Neural cell (in vitro differentiated cells): ENCODE results near the gene MAN2A2. TPM values are rescaled to one million over a fixed set of nuclear protein-coding genes. Genes with fewer than 3 reads are reported as not detected.
"Not testable (repeated sequence)": the region's sequence is repeated elsewhere in the genome, so short reads cannot be mapped to it uniquely, and the experiment has no call there.

Experiments used
- H2AFZ ChIP-seq: fragments of 200-600, 300-800 bp; sonication (generic), shearing (Covaris generic); 2 replicates; pipeline ENCODE4 v1.6.0; 2014; ENCODE audit warnings: low read depth, mild to moderate bottlenecking, antibody characterized with exemption, low read length, moderate library complexity
- H3F3A ChIP-seq: fragments of 200-600 bp; shearing (Covaris generic); 2 replicates; pipeline ENCODE4 v1.6.1; 2016; ENCODE audit warnings: mild to moderate bottlenecking, moderate library complexity, mixed read lengths, antibody characterized with exemption, low read length; ENCODE audit not compliant: insufficient read depth, poor library complexity, severe bottlenecking
- H3K27ac ChIP-seq: fragments of 200-600, 300-800 bp; sonication (generic), shearing (Covaris generic); 2 replicates; pipeline ENCODE4 v1.5.1; 2014; ENCODE audit warnings: mild to moderate bottlenecking, low read length, moderate library complexity
- H3K27me3 ChIP-seq: fragments of 300-800, 200-600 bp; sonication (generic), shearing (Covaris generic); 2 replicates; pipeline ENCODE4 v1.6.0; 2014; ENCODE audit warnings: mild to moderate bottlenecking, low read depth, low read length, moderate library complexity; ENCODE audit not compliant: insufficient read depth
- H3K36me3 ChIP-seq: fragments of 300-800, 200-600 bp; sonication (generic), shearing (Covaris generic); 2 replicates; pipeline ENCODE4 v1.5.1; 2014; ENCODE audit warnings: mild to moderate bottlenecking, antibody characterized with exemption, low read length, moderate library complexity; ENCODE audit not compliant: insufficient read depth
- H3K4me2 ChIP-seq: fragments of 300-800, 200-600 bp; sonication (generic), shearing (Covaris generic); 2 replicates; pipeline ENCODE4 v1.6.0; 2014; ENCODE audit warnings: mild to moderate bottlenecking, low read length
- H3K4me3 ChIP-seq: fragments of 300-800, 200-600 bp; sonication (generic), shearing (Covaris generic); 2 replicates; pipeline ENCODE4 v1.5.1; 2014; ENCODE audit warnings: mild to moderate bottlenecking, low read length, moderate library complexity
- H3K79me2 ChIP-seq: fragments of 200-600 bp; shearing (Covaris generic); replicated peaks from 2 replicates; pipeline ENCODE4 v1.6.0; 2014; ENCODE audit warnings: mild to moderate bottlenecking, low read length, moderate library complexity; ENCODE audit not compliant: insufficient read depth
- H3K9ac ChIP-seq: fragments of 300-800, 200-600 bp; sonication (generic), shearing (Covaris generic); 2 replicates; pipeline ENCODE4 v1.6.1; 2016; ENCODE audit warnings: mild to moderate bottlenecking, low read length, mixed read lengths
- H3K9me2 ChIP-seq: fragments of 200-600 bp; shearing (Covaris generic); 2 replicates; pipeline ENCODE4 v1.6.1; 2016; ENCODE audit warnings: mild to moderate bottlenecking, low read length, mixed read lengths; ENCODE audit not compliant: insufficient read depth
- H3K9me3 ChIP-seq: fragments of 200-600, 300-800 bp; sonication (generic), shearing (Covaris generic); 2 replicates; pipeline ENCODE4 v1.6.1; 2016; ENCODE audit warnings: mild to moderate bottlenecking, mixed run types, low read length, moderate library complexity, mixed read lengths
- H4K20me1 ChIP-seq: fragments of 200-600 bp; shearing (Covaris generic); 2 replicates; pipeline ENCODE4 v1.6.1; 2016; ENCODE audit warnings: mild to moderate bottlenecking, mixed run types; ENCODE audit not compliant: insufficient read depth
- EP300 ChIP-seq: fragments of 450-650 bp; conservative IDR thresholded peaks from 2 replicates; pipeline ENCODE4 v1.6.1; 2014; ENCODE audit warnings: antibody characterized with exemption, mild to moderate bottlenecking, moderate library complexity; ENCODE audit not compliant: poor library complexity, severe bottlenecking
- EZH2 ChIP-seq: fragments of 200-600, 300-800 bp; shearing (Covaris generic), sonication (generic); IDR thresholded peaks from 2 replicates; pipeline ENCODE4 v1.6.1; 2014; ENCODE audit warnings: antibody characterized with exemption, low read length, borderline replicate concordance, mild to moderate bottlenecking; ENCODE audit not compliant: insufficient read depth, poor library complexity, severe bottlenecking
- MXI1 ChIP-seq: fragments of 450-650 bp; conservative IDR thresholded peaks from 2 replicates; pipeline ENCODE4 v1.6.1; 2014; ENCODE audit warnings: antibody characterized with exemption, mild to moderate bottlenecking; ENCODE audit not compliant: poor library complexity, severe bottlenecking
- POLR2AphosphoS5 ChIP-seq: IDR thresholded peaks from 2 replicates; pipeline ENCODE4 v1.6.1; 2012
- RAD21 ChIP-seq: fragments of 450-650 bp; conservative IDR thresholded peaks from 2 replicates; pipeline ENCODE4 v1.6.1; 2014; ENCODE audit warnings: antibody characterized with exemption, mild to moderate bottlenecking, moderate library complexity
- REST ChIP-seq: IDR thresholded peaks from 2 replicates; pipeline ENCODE4 v1.6.1; 2012; ENCODE audit warnings: borderline replicate concordance
- SMC3 ChIP-seq: fragments of 450-650 bp; conservative IDR thresholded peaks from 2 replicates; pipeline ENCODE4 v1.6.1; 2014; ENCODE audit warnings: antibody characterized with exemption, mild to moderate bottlenecking, moderate library complexity; ENCODE audit not compliant: poor library complexity
- TAF1 ChIP-seq: IDR thresholded peaks from 2 replicates; pipeline ENCODE4 v1.6.1; 2012; ENCODE audit warnings: low read depth
- polyA plus RNA-seq: library from polyadenylated mRNA; depleted of rRNA; stranded (reverse); fragments of >200 nt; gene quantifications from 2 replicates; pipeline ENCODE4 v1.2.3, GENCODE V29; 2014
- TF ChIP-seq, protein P1 (sequence below): fragments of 450-650 bp; IDR thresholded peaks from 2 replicates; pipeline ENCODE4 v1.5.1; 2014; ENCODE audit warnings: antibody characterized with exemption, mild to moderate bottlenecking, moderate library complexity; ENCODE audit not compliant: poor library complexity, severe bottlenecking

The MAN2A2 gene
- polyA plus RNA-seq, 1 donor from 2014 or later: 59.8 TPM

DNA sequence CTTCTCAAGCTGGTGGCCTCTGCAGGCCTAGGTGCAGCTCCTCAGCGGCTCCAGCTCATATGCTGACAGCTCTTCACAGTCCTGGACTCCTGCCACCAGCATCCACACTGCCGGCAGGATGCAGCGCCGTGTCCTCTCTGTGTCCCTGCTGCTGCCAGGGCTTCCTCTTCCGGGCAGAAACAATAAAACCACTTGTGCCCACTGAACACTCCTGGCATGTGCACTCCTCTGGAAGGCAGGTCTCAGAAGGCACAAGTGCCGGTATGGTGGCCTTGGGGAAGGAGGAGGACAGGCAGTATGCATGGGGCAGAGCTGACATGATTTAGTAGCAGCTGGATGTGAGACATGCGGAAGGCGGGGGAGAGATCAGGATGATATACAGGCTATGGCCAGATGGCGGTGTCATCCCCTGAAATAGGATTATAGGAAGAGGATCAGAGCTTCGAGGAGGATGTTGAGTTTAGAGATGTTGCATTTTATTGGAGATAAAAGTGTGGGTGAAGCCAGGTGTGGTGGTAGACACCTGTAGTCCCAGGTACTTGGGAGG, 7.5 kb upstream of the MAN2A2 start:
- no peaks in the 10 kb centered on the region for H4K20me1 ChIP-seq
- no peak overlapping the region for H3K4me2 ChIP-seq
- H3K4me3 ChIP-seq: no peak overlapping the region
- H3F3A ChIP-seq: no peaks in the 10 kb centered on the region
- no peak for TF ChIP-seq SMC3
- TF ChIP-seq, protein P1, sequence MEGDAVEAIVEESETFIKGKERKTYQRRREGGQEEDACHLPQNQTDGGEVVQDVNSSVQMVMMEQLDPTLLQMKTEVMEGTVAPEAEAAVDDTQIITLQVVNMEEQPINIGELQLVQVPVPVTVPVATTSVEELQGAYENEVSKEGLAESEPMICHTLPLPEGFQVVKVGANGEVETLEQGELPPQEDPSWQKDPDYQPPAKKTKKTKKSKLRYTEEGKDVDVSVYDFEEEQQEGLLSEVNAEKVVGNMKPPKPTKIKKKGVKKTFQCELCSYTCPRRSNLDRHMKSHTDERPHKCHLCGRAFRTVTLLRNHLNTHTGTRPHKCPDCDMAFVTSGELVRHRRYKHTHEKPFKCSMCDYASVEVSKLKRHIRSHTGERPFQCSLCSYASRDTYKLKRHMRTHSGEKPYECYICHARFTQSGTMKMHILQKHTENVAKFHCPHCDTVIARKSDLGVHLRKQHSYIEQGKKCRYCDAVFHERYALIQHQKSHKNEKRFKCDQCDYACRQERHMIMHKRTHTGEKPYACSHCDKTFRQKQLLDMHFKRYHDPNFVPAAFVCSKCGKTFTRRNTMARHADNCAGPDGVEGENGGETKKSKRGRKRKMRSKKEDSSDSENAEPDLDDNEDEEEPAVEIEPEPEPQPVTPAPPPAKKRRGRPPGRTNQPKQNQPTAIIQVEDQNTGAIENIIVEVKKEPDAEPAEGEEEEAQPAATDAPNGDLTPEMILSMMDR: peak; percentile 43
- no peak for TF ChIP-seq EZH2
- no peaks in the 10 kb centered on the region for H3K27me3 ChIP-seq
- no peaks in the 10 kb centered on the region for H3K79me2 ChIP-seq
- H3K9me2 ChIP-seq: no peaks in the 10 kb centered on the region
- H2AFZ ChIP-seq: no peak overlapping the region
- no peak overlapping the region for H3K9ac ChIP-seq
- no peaks in the 10 kb centered on the region for H3K9me3 ChIP-seq
- H3K27ac ChIP-seq: no peak overlapping the region
- no peaks in the 10 kb centered on the region for H3K36me3 ChIP-seq

- not testable (repeated sequence) for H3K36me3 ChIP-seq, H3K9me2 ChIP-seq, H3K4me3 ChIP-seq, H3K79me2 ChIP-seq, H3K9me3 ChIP-seq, H4K20me1 ChIP-seq, H3K9ac ChIP-seq, H3K27ac ChIP-seq, H2AFZ ChIP-seq, H3F3A ChIP-seq, H3K27me3 ChIP-seq, H3K4me2 ChIP-seq
These were observed 5.9 kb upstream of the MAN2A2 start for GRCh38 chr15:90897131-90897655.

- Histone ChIP-seq H3K79me2 (no peaks in the 10 kb centered on the region), H3K4me2 (peak overlapping the region; percentile 68), H3F3A (no peaks in the 10 kb centered on the region), H2AFZ (peak overlapping the region; percentile 54), H3K9me3 (no peaks in the 10 kb centered on the region), H3K27me3 (no peaks in the 10 kb centered on the region), H4K20me1 (no peaks in the 10 kb centered on the region), H3K4me3 (peak overlapping the region; percentile 83), H3K9me2 (no peaks in the 10 kb centered on the region), H3K9ac (peak overlapping the region; percentile 85), H3K36me3 (peaks cover 7% of the 10 kb centered on the region), H3K27ac (peak overlapping the region; percentile 78)
- TF ChIP-seq RAD21 (no peak), EZH2 (no peak), MXI1 (no peak), SMC3 (no peak), TAF1 (no peak), POLR2AphosphoS5 (no peak), REST (no peak), EP300 (no peak)
- TF ChIP-seq, protein P1: no peak
These were observed 1.7 kb upstream of the MAN2A2 start for GRCh38 chr15:90901175-90902039.
